Stimulated activated CD8-positive, alpha-beta memory T cell treated with anti-CD3 and anti-CD28 coated beads, Interleukin-12 subunit alpha, Interleukin-12 subunit beta, amount 100 ng/mL, for 24 hours (primary cell): ENCODE measurements around the gene CACNG1.

Experiments
- DNase-seq: peaks from one replicate; pipeline ENCODE4 v3.0.0-alpha.2; 2020; ENCODE audit errors: extremely low read depth

CACNG1 gene

GRCh38 chr17:67044016-67044772 lies at the start of gene CACNG1:
TSS of gene CACNG1 (plus strand) at chr17:67044554. CDS start at chr17:67044661, 107 bp downstream.
- DNase-seq = no peak

GRCh38 chr17:66994930-66995535 lies 49.3 kb upstream of the CACNG1 start:
- DNase-seq = no peak

GRCh38 chr17:66995944-66996343 lies 48.4 kb upstream of the CACNG1 start:
- no peak for DNase-seq

GRCh38 chr17:66996926-66997325 lies 47.4 kb upstream of the CACNG1 start:
- no peak for DNase-seq

- DNase-seq = no peak
Observed at GRCh38 chr17:67003231-67003630, 41.1 kb upstream of the CACNG1 start.

- DNase-seq = no peak
Observed at GRCh38 chr17:67004181-67004580, 40.2 kb upstream of the CACNG1 start.

- DNase-seq = no peak
Observed at GRCh38 chr17:67007266-67007665, 37.1 kb upstream of the CACNG1 start.

- DNase-seq = no peak
Observed at GRCh38 chr17:67008101-67008500, 36.3 kb upstream of the CACNG1 start.

- no peak for DNase-seq
Observed at GRCh38 chr17:67011527-67012175, 32.7 kb upstream of the CACNG1 start.

- DNase-seq = no peak
Observed at GRCh38 chr17:67013891-67014290, 30.5 kb upstream of the CACNG1 start.

- no peak for DNase-seq
Observed at GRCh38 chr17:67015001-67015400, 29.4 kb upstream of the CACNG1 start.

GRCh38 chr17:67016039-67016762 lies 28.2 kb upstream of the CACNG1 start:
- no peak for DNase-seq

- DNase-seq = no peak
Observed at GRCh38 chr17:67017910-67018309, 26.4 kb upstream of the CACNG1 start.

- DNase-seq = no peak
Observed at GRCh38 chr17:67018471-67019434, 25.6 kb upstream of the CACNG1 start.

GRCh38 chr17:67019809-67020208 lies 24.5 kb upstream of the CACNG1 start:
- DNase-seq = no peak

- no peak for DNase-seq
Observed at GRCh38 chr17:67020293-67020766, 24.0 kb upstream of the CACNG1 start.

GRCh38 chr17:67021196-67021595 lies 23.2 kb upstream of the CACNG1 start:
- no peak for DNase-seq

GRCh38 chr17:67021743-67022450 lies 22.5 kb upstream of the CACNG1 start:
- DNase-seq = no peak

- DNase-seq = no peak
Observed at GRCh38 chr17:67022451-67022810, 21.9 kb upstream of the CACNG1 start.

GRCh38 chr17:67024736-67025135 lies 19.6 kb upstream of the CACNG1 start:
- DNase-seq = no peak
